ENCODE measurements around the gene TSPAN18.

DNA sequence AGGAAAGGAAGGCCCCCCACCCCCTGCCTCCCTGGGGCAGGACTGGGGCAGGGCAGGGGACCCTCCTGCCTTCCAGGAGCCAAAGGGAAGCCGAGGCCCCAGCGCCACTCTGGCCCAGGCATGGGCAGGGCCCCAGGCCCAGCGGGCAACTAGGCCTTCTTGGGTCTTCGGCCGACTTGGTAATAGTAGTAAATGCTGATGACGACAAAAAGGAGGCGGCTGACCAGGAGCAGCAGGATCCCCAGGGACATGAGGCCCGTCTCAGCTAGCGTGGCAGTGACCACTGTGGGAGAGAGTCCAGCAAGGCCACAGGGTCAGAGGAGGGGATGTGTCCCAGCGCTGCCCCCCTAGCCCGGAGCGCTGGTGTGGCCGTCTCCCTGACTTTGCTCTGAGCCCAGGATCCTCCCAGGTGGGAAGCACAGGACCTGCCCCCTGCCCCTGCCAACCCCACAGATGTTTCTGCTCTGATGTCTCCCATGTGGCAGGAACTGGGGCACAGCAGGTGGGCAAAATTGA, 208.0 kb downstream of the TSPAN18 start:
- TF ChIP-seq, protein P1, sequence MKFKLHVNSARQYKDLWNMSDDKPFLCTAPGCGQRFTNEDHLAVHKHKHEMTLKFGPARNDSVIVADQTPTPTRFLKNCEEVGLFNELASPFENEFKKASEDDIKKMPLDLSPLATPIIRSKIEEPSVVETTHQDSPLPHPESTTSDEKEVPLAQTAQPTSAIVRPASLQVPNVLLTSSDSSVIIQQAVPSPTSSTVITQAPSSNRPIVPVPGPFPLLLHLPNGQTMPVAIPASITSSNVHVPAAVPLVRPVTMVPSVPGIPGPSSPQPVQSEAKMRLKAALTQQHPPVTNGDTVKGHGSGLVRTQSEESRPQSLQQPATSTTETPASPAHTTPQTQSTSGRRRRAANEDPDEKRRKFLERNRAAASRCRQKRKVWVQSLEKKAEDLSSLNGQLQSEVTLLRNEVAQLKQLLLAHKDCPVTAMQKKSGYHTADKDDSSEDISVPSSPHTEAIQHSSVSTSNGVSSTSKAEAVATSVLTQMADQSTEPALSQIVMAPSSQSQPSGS (tag by site-specific recombination; IDR thresholded peaks at IDR 0.05; ENCODE audit: low read depth), result no peak
- TF ChIP-seq, protein P2, sequence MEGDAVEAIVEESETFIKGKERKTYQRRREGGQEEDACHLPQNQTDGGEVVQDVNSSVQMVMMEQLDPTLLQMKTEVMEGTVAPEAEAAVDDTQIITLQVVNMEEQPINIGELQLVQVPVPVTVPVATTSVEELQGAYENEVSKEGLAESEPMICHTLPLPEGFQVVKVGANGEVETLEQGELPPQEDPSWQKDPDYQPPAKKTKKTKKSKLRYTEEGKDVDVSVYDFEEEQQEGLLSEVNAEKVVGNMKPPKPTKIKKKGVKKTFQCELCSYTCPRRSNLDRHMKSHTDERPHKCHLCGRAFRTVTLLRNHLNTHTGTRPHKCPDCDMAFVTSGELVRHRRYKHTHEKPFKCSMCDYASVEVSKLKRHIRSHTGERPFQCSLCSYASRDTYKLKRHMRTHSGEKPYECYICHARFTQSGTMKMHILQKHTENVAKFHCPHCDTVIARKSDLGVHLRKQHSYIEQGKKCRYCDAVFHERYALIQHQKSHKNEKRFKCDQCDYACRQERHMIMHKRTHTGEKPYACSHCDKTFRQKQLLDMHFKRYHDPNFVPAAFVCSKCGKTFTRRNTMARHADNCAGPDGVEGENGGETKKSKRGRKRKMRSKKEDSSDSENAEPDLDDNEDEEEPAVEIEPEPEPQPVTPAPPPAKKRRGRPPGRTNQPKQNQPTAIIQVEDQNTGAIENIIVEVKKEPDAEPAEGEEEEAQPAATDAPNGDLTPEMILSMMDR (tag by site-specific recombination; IDR thresholded peaks at IDR 0.05), result no peak
- TF ChIP-seq, protein P3, sequence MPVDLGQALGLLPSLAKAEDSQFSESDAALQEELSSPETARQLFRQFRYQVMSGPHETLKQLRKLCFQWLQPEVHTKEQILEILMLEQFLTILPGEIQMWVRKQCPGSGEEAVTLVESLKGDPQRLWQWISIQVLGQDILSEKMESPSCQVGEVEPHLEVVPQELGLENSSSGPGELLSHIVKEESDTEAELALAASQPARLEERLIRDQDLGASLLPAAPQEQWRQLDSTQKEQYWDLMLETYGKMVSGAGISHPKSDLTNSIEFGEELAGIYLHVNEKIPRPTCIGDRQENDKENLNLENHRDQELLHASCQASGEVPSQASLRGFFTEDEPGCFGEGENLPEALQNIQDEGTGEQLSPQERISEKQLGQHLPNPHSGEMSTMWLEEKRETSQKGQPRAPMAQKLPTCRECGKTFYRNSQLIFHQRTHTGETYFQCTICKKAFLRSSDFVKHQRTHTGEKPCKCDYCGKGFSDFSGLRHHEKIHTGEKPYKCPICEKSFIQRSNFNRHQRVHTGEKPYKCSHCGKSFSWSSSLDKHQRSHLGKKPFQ (tag by site-specific recombination; IDR thresholded peaks at IDR 0.05), result no peak
- TF ChIP-seq ZNF311 (tag by site-specific recombination; IDR thresholded peaks at IDR 0.05; ENCODE audit: borderline replicate concordance) (no peak), FEZF1 (tag by site-specific recombination; IDR thresholded peaks at IDR 0.05) (no peak), MYNN (tag by site-specific recombination; IDR thresholded peaks at IDR 0.05; ENCODE audit: borderline replicate concordance) (no peak), ZEB2 (tag by site-specific recombination; IDR thresholded peaks at IDR 0.05) (no peak), REPIN1 (tag by site-specific recombination; IDR thresholded peaks at IDR 0.05; ENCODE audit: low read depth) (no peak), ZNF768 (tag by site-specific recombination; IDR thresholded peaks at IDR 0.05) (no peak), ZNF138 (tag by site-specific recombination; IDR thresholded peaks at IDR 0.05; ENCODE audit: borderline replicate concordance) (no peak), IKZF3 (tag by site-specific recombination; IDR thresholded peaks at IDR 0.05) (no peak), YY1 (tag by site-specific recombination; IDR thresholded peaks at IDR 0.05) (no peak)
- TF ChIP-seq, protein P4, sequence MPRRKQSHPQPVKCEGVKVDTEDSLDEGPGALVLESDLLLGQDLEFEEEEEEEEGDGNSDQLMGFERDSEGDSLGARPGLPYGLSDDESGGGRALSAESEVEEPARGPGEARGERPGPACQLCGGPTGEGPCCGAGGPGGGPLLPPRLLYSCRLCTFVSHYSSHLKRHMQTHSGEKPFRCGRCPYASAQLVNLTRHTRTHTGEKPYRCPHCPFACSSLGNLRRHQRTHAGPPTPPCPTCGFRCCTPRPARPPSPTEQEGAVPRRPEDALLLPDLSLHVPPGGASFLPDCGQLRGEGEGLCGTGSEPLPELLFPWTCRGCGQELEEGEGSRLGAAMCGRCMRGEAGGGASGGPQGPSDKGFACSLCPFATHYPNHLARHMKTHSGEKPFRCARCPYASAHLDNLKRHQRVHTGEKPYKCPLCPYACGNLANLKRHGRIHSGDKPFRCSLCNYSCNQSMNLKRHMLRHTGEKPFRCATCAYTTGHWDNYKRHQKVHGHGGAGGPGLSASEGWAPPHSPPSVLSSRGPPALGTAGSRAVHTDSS (tag by site-specific recombination; IDR thresholded peaks at IDR 0.05), result no peak
- TF ChIP-seq, protein P5, sequence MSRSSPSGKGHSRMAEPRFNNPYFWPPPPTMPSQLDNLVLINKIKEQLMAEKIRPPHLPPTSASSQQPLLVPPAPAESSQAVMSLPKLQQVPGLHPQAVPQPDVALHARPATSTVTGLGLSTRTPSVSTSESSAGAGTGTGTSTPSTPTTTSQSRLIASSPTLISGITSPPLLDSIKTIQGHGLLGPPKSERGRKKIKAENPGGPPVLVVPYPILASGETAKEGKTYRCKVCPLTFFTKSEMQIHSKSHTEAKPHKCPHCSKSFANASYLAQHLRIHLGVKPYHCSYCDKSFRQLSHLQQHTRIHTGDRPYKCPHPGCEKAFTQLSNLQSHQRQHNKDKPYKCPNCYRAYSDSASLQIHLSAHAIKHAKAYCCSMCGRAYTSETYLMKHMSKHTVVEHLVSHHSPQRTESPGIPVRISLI (tag by site-specific recombination; IDR thresholded peaks at IDR 0.05), result no peak
